Fibroblast of the aortic adventitia (primary cell): ENCODE data around the gene MAML1. TPM values are rescaled to one million over a fixed set of nuclear protein-coding genes. Genes with fewer than 3 reads are reported as not detected.

Experiments
- DNase-seq: peaks from one replicate; pipeline ENCODE4 v3.0.0-alpha.2; 2010; ENCODE audit warnings: low read depth
- H3K4me3 ChIP-seq: 2 replicates; pipeline ENCODE4 v1.5.1; 2011; ENCODE audit warnings: low read depth, mild to moderate bottlenecking, control low read depth, low read length, moderate library complexity
- total RNA-seq: library from RNA; depleted of rRNA; stranded (reverse); fragments of >200 nt; gene quantifications from 2 replicates; pipeline ENCODE4 v1.2.3, GENCODE V29; 2012; ENCODE audit warnings: low replicate concordance
- TF ChIP-seq, protein P1 (sequence below): IDR thresholded peaks from 2 replicates; pipeline ENCODE4 v1.5.1; 2011; ENCODE audit warnings: mild to moderate bottlenecking, low read length, control low read depth, inconsistent platforms; ENCODE audit not compliant: insufficient read depth

Gene MAML1
- total RNA-seq, 1 donor = 9.9 TPM

DNA sequence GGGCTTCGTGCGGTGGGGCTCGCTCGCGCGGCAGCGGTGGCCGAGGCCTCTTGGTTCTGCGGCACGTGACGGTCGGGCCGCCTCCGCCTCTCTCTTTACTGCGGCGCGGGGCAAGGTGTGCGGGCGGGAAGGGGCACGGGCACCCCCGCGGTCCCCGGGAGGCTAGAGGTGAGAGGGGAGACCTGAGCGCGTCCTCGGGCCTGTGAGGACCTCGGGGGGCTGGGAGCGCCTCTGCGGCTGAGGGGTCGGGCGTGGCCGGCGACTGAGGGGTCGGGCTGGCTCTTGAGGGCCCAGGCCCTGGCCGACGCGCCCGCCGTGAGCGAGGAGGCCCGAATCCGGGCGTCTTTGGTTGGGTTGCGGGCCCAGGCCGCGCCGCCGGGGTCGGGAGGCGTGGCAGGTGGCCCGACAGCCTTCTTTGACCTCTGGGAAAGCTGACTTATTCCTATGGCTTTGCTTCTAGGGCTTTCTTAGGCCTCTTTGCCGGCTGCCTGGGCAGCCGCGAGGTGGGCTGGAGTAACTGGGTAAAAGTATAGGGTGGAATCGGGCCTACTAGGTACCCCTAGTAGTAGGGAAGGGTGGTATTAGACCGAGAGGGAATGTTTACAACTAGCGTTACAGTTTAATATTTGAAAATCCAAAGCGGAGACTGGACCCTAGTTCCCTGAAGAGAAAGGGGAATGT lies 33.5 kb upstream of the MAML1 start, which contains the start of gene CANX:
CANX (plus strand) TSS at position 33 of the 681 bp plus-strand sequence. CDS start 6,715 bp downstream, outside the sequence.
- TF ChIP-seq, protein P1, sequence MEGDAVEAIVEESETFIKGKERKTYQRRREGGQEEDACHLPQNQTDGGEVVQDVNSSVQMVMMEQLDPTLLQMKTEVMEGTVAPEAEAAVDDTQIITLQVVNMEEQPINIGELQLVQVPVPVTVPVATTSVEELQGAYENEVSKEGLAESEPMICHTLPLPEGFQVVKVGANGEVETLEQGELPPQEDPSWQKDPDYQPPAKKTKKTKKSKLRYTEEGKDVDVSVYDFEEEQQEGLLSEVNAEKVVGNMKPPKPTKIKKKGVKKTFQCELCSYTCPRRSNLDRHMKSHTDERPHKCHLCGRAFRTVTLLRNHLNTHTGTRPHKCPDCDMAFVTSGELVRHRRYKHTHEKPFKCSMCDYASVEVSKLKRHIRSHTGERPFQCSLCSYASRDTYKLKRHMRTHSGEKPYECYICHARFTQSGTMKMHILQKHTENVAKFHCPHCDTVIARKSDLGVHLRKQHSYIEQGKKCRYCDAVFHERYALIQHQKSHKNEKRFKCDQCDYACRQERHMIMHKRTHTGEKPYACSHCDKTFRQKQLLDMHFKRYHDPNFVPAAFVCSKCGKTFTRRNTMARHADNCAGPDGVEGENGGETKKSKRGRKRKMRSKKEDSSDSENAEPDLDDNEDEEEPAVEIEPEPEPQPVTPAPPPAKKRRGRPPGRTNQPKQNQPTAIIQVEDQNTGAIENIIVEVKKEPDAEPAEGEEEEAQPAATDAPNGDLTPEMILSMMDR = no peak
- DNase-seq = no peak
- peak within 1 kb of the TSS; percentile 97 for H3K4me3 ChIP-seq

DNA sequence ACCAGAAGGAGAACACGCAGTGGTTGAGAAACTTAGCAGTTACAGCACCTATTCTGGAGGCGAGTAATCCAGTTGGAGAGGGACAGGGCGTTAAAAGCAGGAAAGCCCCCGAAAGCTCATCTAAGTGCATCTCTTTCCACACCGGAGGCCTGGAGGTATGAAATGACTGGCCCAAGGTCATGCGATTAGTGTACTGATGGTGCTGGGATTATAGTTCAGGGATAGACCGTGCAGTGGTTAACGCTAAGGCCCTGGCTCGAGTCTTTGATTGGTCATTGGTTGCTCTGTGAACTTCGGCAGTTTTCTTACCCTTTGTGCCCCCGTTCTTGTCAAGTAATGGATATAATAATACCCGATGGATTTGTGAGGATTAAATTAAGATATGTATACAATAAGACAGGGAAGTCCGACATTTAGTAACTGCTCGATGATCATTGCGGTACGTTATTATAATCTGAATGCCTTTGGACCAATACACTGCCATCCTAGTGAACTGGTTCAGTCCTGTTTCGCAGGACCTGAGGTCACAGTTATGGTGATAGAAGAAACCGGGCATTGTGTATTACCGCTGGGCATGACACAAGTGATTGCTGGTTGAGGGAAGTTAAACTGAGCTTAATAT lies 32.9 kb upstream of the MAML1 start:
- peak; percentile 40 for DNase-seq
- peak overlapping the region; percentile 97 for H3K4me3 ChIP-seq
- TF ChIP-seq, protein P1 = no peak

DNA sequence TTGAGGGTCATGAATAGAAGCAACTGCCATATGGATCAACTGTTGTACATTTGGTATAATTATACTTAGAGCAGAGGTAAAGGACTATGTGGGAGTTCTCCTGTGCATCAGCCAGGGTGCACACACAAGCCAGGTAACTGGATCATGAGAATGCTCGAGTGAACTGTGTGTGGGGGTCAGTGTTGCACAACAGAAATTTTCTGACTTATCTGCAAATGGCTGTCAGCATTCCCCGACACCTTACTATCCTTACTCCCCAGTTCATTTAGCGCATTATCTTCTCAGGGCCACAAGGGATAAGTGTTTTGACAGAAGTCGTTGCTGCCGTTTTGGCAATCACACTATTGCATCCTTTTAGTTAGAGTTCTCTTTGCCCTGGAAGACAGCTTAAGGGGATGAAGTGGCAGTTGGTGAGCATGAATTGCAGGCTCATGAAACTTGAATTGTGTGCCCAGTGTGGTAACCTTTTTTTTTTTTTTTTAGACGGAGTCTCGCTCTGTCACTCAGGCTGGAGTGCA lies 32.2 kb upstream of the MAML1 start:
- TF ChIP-seq, protein P1 = no peak
- DNase-seq = peak; percentile 14
- peak overlapping the region; percentile 97 for H3K4me3 ChIP-seq

DNA sequence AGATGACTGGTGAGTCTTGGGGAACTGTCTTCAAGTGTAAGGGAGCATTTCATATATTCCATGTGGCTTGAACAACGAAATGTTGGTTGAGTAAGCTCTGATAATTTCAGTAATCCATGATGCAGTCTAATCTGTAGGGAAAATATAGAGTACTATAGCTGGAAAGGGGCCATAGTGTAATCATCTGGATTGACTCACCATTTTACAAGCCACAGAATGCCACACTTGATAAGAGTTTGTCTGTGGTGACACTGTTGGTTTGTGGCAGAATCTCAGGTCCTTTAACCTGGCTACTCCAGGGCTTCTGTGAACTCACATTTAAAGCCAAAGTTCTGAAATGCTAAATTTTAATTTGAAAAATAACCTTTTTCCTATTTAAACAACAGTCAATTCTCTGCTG lies 16.3 kb upstream of the MAML1 start:
- no peak for DNase-seq
- no peak overlapping the region for H3K4me3 ChIP-seq
- TF ChIP-seq, protein P1 = no peak

DNA sequence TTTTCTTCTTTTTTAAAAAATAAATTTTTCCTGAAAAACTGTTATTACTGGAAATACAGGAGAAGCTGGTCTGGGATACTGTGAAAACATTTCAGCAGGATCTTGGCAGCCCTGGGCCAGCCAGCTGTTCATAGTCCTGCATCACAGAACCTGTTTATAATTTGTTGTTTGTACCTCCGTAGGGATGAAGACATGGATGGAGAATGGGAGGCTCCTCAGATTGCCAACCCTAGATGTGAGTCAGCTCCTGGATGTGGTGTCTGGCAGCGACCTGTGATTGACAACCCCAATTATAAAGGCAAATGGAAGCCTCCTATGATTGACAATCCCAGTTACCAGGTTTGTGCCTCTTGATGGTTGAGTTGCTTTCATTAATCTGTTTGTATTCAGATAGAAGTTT lies 12.4 kb upstream of the MAML1 start:
- TF ChIP-seq, protein P1 = no peak
- no peak overlapping the region for H3K4me3 ChIP-seq
- no peak for DNase-seq

DNA sequence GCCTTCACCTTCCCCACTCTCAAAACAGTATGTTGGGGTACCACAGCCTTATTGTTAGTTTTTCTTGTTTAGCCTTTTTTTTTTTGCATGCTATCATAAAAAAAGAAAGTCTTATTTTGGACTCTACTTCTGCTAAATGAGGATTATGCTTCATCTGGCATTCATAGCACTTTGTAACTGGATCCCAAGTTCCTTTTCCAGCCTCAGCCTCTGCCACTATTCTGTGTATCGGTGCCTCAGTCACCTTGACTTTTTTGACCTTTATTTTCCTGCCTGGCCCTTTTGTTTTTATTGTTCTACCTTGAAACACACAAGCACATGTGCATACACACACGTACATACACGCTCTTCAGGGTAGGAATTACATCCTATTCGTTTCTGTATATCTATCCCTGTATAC lies 8.5 kb upstream of the MAML1 start:
- no peak for DNase-seq
- TF ChIP-seq, protein P1 = no peak
- no peak overlapping the region for H3K4me3 ChIP-seq
